Motor neuron (in vitro differentiated cells): ENCODE measurements around the gene SLF2. TPM values are rescaled to one million over a fixed set of nuclear protein-coding genes. Genes with fewer than 3 reads are reported as not detected.
"Not testable (repeated sequence)": the region's sequence is repeated elsewhere in the genome, so short reads cannot be mapped to it uniquely, and the experiment has no call there.

Experiments
- ATAC-seq, 8 experiments: fragments of 200-7000 bp; cut with Tn5 transposase; replicated peaks in 6 of 8; 2 replicates each; pipeline ENCODE4 v1.8.0; 2021; ENCODE audit warnings: mild to moderate bottlenecking in 8 of 8, moderate library complexity in 8 of 8
- H3K27ac ChIP-seq, 2 donors: fragments of 250-450 bp; sonication (Bioruptor Pico); 2 replicates each; pipeline ENCODE4 v1.9.0; 2021; ENCODE audit warnings: antibody characterized with exemption in 2 of 2, mild to moderate bottlenecking in 2 of 2, moderate library complexity in 1 of 2
- H3K4me1 ChIP-seq, 2 donors: fragments of 250-450 bp; sonication (Bioruptor Pico); replicated peaks in 1 of 2; 2 replicates each; pipeline ENCODE4 v1.6.1; 2021; ENCODE audit warnings: antibody characterized with exemption in 2 of 2, mild to moderate bottlenecking in 2 of 2, moderate library complexity in 1 of 2
- H3K4me3 ChIP-seq, 5 donors: fragments of 250-450 bp; sonication (Bioruptor Pico); 2 replicates each; pipeline ENCODE4 v1.9.0; 2021; ENCODE audit warnings: antibody characterized with exemption in 5 of 5, mild to moderate bottlenecking in 5 of 5, moderate library complexity in 4 of 5
- WGBS, 10 experiments: fragments of 450-650 bp; shearing (Covaris generic); methylation state at CpG; one replicate each; pipeline ENCODE4 v1.0.0; 2022; 5-methylcytosine and 5-hydroxymethylcytosine counted together
- in situ Hi-C, 9 experiments: fragments of 400-800 bp; cut with MboI; loops; one replicate each; pipeline ENCODE4 v1.15.0; 2021; ENCODE audit warnings: low sequenced_read_pairs in 9 of 9, low pct_unique_long_range_greater_than_20kb in 2 of 9; ENCODE audit not compliant: unreplicated experiment in 9 of 9
- total RNA-seq, 8 experiments: library from RNA; unstranded; fragments of 300-600 nt; gene quantifications; 2 replicates each; pipeline versions ENCODE4 v1.2.3 to v1.2.4, GENCODE V29; 2022

SLF2 gene
- total RNA-seq, 8 experiments from 2014 or later, result 18.9 to 42.7 (median 31.5) TPM

- Histone ChIP-seq H3K27ac (peak overlapping the region; percentile 21 to 40), H3K4me1 (peaks cover 31 to 36% of the 10 kb centered on the region in 2 donors), H3K4me3 (no peak overlapping the region)
- 40 to 60% methylated on average over 2 of the region's 14 CpGs; no CpG with 5 or more reads in 8 of the 10 experiments for WGBS, 10 experiments
- ATAC-seq, result peak in 2 of 8 experiments; percentile 2 to 6
- in situ Hi-C loops, result loop anchor here in 2 of 9 experiments (25.0 kb wide), 1 partner anchor 321 kb away; no protein-coding TSS in a partner anchor
Measured at GRCh38 chr10:100883312-100883821, 29.4 kb upstream of the SLF2 start.

- not testable (repeated sequence) for H3K4me3 ChIP-seq, ATAC-seq, H3K27ac ChIP-seq
- 80 to 98% (median 95%) methylated on average over 1 to 8 of the region's 13 CpGs; no CpG with 5 or more reads in 5 of the 10 experiments for WGBS, 10 experiments
- peaks cover 43 to 44% of the 10 kb centered on the region in 2 donors for H3K4me1 ChIP-seq
- in situ Hi-C loops, result loop anchor here in 2 of 9 experiments (25.0 kb wide), 1 partner anchor 323 kb away; no protein-coding TSS in a partner anchor
Measured at GRCh38 chr10:100885611-100886010, 27.2 kb upstream of the SLF2 start.

- Histone ChIP-seq H3K27ac (no peak overlapping the region), H3K4me1 (peaks cover 40 to 48% of the 10 kb centered on the region in 2 donors), H3K4me3 (no peak overlapping the region)
- in situ Hi-C loops, result loop anchor here in 2 of 9 experiments (25.0 kb wide), 1 partner anchor 324 kb away; no protein-coding TSS in a partner anchor
- 60 to 100% (median 100%) methylated on average over 1 to 3 of the region's 3 CpGs; no CpG with 5 or more reads in 1 of the 10 experiments for WGBS, 10 experiments
- ATAC-seq, result no peak
Measured at GRCh38 chr10:100886091-100886490, 26.7 kb upstream of the SLF2 start.

DNA sequence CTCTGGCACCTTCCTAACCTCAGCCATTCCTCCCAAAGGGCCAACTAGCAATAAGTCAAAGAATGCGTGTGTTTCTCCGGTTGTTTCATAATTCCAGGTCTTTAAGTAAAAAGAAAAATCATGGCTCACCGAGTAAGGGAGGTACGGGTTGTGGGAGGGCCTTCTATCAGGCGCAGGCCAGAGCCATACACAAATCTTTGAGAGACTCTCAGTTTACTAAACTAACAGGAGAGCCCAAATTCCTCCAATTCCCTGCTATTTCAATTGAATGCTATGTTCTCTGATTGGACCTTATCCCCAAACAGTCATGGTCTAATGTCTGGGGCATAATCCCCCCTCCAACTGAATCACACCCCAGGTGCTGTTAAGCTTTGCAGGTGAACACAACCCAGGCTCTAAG lies 26.2 kb upstream of the SLF2 start:
- Histone ChIP-seq H3K4me1 (peaks cover 36 to 46% of the 10 kb centered on the region in 2 donors), H3K27ac (no peak overlapping the region), H3K4me3 (no peak overlapping the region)
- in situ Hi-C loops, result loop anchor here in 2 of 9 experiments (25.0 kb wide), 1 partner anchor 324 kb away; no protein-coding TSS in a partner anchor
- 40 to 100% (median 96%) methylated on average over 1 to 5 of the region's 5 CpGs; no CpG with 5 or more reads in 2 of the 10 experiments for WGBS, 10 experiments
- ATAC-seq, result no peak

- WGBS, 10 experiments, result 27 to 90% (median 61%) methylated on average over 2 to 6 of the region's 6 CpGs; no CpG with 5 or more reads in 2 of the 10 experiments
- ATAC-seq, result no peak
- in situ Hi-C loops, result loop anchor here in 2 of 9 experiments (25.0 kb wide), 1 partner anchor 325 kb away; no protein-coding TSS in a partner anchor
Measured at GRCh38 chr10:100886963-100887362, 25.8 kb upstream of the SLF2 start.

DNA sequence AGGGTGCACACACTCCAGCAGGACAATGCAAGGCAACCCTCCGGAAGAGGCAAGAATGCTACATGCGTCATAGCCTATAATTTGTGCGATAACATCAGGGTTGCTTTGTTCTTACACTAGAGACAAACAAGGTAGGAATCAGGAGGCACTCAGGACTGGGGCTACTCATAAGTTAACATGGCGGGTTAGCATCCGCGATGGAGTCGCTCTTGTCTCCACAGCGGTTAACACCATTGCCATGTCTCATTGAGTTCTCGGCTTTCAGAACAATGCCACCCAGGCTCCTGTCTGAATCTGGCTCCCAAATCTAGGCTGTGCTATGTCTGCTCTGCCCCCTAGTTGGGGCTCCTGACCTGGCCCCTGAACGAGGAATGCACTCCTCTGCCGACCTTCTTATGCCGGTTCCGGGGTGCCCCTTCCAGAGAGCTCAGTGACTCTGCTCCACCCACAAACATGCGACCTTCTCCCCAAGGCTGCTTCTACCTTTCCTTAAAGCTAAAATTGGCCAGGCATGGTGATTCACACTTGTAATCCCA lies 24.9 kb upstream of the SLF2 start:
- no peak for ATAC-seq
- in situ Hi-C loops, result loop anchor here in 2 of 9 experiments (25.0 kb wide), 1 partner anchor 326 kb away; no protein-coding TSS in a partner anchor
- 72 to 100% (median 93%) methylated on average over 2 to 10 of the region's 14 CpGs; no CpG with 5 or more reads in 2 of the 10 experiments for WGBS, 10 experiments
- no peak overlapping the region for H3K4me3 ChIP-seq
- peaks cover 23 to 33% of the 10 kb centered on the region in 2 donors for H3K4me1 ChIP-seq
- no peak overlapping the region for H3K27ac ChIP-seq

More at GRCh38 chr10:100886963-100887362, 25.8 kb upstream of the SLF2 start:
- Histone ChIP-seq H3K27ac (no peak overlapping the region), H3K4me1 (peaks cover 31 to 42% of the 10 kb centered on the region in 2 donors), H3K4me3 (no peak overlapping the region)

DNA sequence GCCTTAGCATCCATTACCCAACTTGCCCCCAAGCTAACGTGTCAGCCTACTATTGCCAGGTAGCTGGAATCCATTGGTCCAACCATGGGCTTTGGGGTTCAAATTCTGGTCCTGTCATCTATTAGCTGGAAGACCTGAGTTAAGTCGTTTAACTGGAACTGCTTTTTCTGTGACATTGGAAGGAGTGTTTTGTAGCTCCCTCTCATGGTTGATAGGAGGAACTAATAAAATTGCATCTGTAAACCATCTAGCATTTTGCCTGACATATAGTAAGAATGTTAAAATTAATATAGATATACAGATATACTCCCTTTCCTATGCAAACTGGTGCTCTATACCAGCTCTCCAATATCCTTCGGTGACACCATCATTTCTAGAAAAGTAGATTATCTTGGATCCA lies 23.8 kb upstream of the SLF2 start:
- in situ Hi-C loops, result loop anchor here in 2 of 9 experiments (25.0 kb wide), 1 partner anchor 327 kb away; no protein-coding TSS in a partner anchor
- no peak for ATAC-seq
- 0 to 92% (median 37%) methylated on average over 1 to 3 of the region's 3 CpGs; no CpG with 5 or more reads in 1 of the 10 experiments for WGBS, 10 experiments
- Histone ChIP-seq H3K4me1 (peaks cover 11 to 22% of the 10 kb centered on the region in 2 donors), H3K27ac (no peak overlapping the region), H3K4me3 (no peak overlapping the region)

- Histone ChIP-seq H3K4me1 (peaks cover 9 to 19% of the 10 kb centered on the region in 2 donors), H3K4me3 (no peak overlapping the region), H3K27ac (no peak overlapping the region)
- 0 to 92% (median 58%) methylated on average over 1 to 4 of the region's 4 CpGs; no CpG with 5 or more reads in 4 of the 10 experiments for WGBS, 10 experiments
- in situ Hi-C loops, result loop anchor here in 2 of 9 experiments (25.0 kb wide), 1 partner anchor 327 kb away; no protein-coding TSS in a partner anchor
- ATAC-seq, result peak in 4 of 8 experiments; percentile 12 to 53 (median 44)
Measured at GRCh38 chr10:100889546-100889945, 23.2 kb upstream of the SLF2 start.

DNA sequence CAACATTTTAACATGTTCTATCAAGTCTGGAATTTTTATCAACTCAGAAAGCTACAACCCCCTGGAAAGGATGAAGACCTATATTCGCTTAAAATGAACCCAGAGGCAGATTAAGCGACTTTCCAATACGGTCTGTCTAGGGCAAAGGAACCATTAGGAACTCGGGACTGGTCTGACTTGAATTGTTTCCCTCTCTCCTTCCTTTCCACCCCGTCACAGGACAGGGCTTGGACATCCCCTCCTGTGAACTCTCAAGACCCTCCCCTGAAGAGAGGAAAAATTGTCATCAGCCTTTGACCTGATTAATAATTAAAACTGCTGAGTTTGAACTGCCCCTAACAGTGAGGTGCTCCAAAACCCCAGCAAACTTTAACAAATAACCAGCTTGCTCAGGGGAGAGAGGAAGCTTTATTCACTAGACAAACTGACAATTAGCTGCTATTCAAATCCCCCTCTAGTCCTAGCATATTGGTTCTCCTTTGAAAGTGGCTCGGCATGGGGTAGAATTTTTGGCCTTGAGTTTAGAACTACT lies 22.6 kb upstream of the SLF2 start:
- in situ Hi-C loops, result loop anchor here in 2 of 9 experiments (25.0 kb wide), 1 partner anchor 328 kb away; no protein-coding TSS in a partner anchor
- no peak for ATAC-seq

DNA sequence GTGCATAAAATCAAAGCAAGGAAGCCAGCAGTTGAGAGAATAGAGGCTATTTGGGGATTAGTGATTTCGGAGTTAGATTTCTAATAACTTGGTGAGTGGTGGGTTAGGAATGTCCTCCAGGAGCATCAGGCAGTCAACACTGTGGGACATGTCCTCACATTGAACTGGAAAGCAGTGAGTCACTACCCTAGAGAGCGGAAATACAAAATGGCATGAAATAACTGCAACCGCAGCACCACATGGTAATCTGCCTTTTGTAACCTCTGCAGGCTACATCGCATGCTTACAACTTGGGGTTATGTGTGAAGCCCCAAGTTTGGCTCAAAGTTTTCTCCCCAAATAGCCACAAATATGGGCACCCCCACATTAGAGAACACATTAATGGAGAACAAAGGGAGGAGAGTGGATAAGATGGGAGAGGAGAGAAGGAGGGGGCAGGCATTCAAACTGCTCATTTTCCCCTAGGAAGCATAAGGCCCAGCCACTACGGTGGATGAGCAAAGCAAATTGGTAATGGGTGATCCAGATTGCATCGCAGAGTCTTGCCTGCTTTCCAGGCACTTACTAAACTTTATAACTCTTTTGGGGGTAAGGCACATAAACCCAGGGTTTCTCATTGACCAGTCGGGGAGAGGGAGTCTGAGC lies 22.0 kb upstream of the SLF2 start:
- in situ Hi-C loops, result loop anchor here in 2 of 9 experiments (25.0 kb wide), 1 partner anchor 328 kb away; no protein-coding TSS in a partner anchor
- ATAC-seq, result peak; percentile 52 to 98 (median 78)
- Histone ChIP-seq H3K27ac (no peak overlapping the region), H3K4me1 (peaks cover 18 to 27% of the 10 kb centered on the region in 2 donors), H3K4me3 (no peak overlapping the region)
- WGBS, 10 experiments, result 15 to 79% (median 61%) methylated on average over 2 to 7 of the region's 7 CpGs; no CpG with 5 or more reads in 1 of the 10 experiments

More for the DNA sequence above, 22.6 kb upstream of the SLF2 start:
- H3K4me3 ChIP-seq, result no peak overlapping the region
- WGBS, 10 experiments, result 40 to 100% (median 75%) methylated on average over 1 to 6 of the region's 6 CpGs; no CpG with 5 or more reads in 1 of the 10 experiments
- peaks cover 12 to 21% of the 10 kb centered on the region in 2 donors for H3K4me1 ChIP-seq
- no peak overlapping the region for H3K27ac ChIP-seq

GRCh38 chr10:100894033-100894432 lies 18.7 kb upstream of the SLF2 start:
- no peak for ATAC-seq
- in situ Hi-C loops, result loop anchor here in 2 of 9 experiments (25.0 kb wide), 1 partner anchor 332 kb away; no protein-coding TSS in a partner anchor
- 80 to 100% (median 89%) methylated on average over 1 to 2 of the region's 3 CpGs; no CpG with 5 or more reads in 6 of the 10 experiments for WGBS, 10 experiments
- no peak overlapping the region for H3K27ac ChIP-seq
- peaks cover 26 to 42% of the 10 kb centered on the region in 2 donors for H3K4me1 ChIP-seq
- H3K4me3 ChIP-seq, result no peak overlapping the region

- Histone ChIP-seq H3K4me3 (no peak overlapping the region), H3K4me1 (peaks cover 20 to 35% of the 10 kb centered on the region in 2 donors), H3K27ac (no peak overlapping the region)
- in situ Hi-C loops, result loop anchor here in 2 of 9 experiments (25.0 kb wide), 1 partner anchor 332 kb away; no protein-coding TSS in a partner anchor
- ATAC-seq, result no peak
- WGBS, 10 experiments, result 10 to 100% (median 83%) methylated on average over 1 to 6 of the region's 7 CpGs
Measured at GRCh38 chr10:100894589-100895294, 18.0 kb upstream of the SLF2 start.
